ENCODE measurements around the gene AKIRIN1. TPM values are rescaled to one million over a fixed set of nuclear protein-coding genes. Genes with fewer than 3 reads are reported as not detected.
"Not testable (repeated sequence)": the region's sequence is repeated elsewhere in the genome, so short reads cannot be mapped to it uniquely, and the experiment has no call there.

Gene AKIRIN1, protein sequence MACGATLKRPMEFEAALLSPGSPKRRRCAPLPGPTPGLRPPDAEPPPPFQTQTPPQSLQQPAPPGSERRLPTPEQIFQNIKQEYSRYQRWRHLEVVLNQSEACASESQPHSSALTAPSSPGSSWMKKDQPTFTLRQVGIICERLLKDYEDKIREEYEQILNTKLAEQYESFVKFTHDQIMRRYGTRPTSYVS
- total RNA-seq: 10 to 100 TPM; 51.2 to 53.8 TPM

DNA sequence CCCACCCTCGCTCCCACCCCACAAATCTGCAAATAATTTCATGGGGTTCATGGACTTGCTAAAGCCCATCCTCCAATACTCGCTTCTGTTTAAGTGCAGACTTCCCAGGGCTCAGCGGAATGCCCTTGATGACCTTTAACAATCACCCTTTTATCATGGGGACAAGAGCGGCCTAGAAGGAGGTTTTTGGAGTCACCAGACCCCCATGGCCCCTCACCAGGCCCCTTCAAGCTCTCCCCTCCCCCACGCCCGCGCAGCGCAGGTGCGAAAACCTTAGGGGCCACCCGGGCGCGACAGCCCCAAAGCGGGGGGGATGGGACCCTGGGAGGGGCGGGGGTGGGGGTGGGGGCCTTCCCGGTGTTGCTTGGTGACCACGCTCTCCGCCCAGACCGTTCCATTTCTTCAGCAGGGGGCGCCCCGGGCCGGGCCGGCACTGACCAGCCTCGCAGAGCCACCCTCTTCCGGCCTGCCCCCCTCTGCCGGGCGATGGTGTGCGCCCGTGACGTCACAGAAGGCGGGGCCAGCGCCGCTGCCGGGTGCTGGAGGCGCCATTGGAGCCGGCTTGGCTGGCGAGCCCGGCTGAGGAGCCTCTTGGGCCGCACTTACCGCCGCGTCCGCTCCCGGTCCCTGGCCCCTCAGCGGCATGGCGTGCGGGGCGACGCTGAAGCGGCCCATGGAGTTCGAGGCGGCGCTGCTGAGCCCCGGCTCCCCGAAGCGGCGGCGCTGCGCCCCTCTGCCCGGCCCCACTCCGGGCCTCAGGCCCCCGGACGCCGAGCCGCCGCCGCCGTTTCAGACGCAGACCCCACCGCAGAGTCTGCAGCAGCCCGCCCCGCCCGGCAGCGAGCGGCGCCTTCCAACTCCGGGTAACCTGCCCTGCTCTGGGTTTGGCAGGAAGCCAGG lies at the start of gene AKIRIN1:
Gene AKIRIN1, plus strand, starts transcription at position 539 of the 900 bp plus-strand sequence. Its CDS starts 105 bp downstream, at position 644.
- Mint-ChIP-seq H3K36me3 (ENCODE audit: low read depth) (peaks cover 32% of the 10 kb centered on the region), H3K27me3 (ENCODE audit: low read depth) (peaks cover 3% of the 10 kb centered on the region), H3K27ac (peak within 1 kb of the TSS; percentile 84), H3K4me1 (ENCODE audit: low read depth) (peaks cover 44% of the 10 kb centered on the region), H3K4me3 (peak within 1 kb of the TSS; percentile 79), H3K9me3 (ENCODE audit: insufficient read depth) (no peaks in the 10 kb centered on the region)
- DNase-seq (peak; percentile 96), ATAC-seq (peak; percentile 98)
- CTCF ChIA-PET: interaction anchor here (1.0 to 1.4 kb wide), 2 partner anchors 13 to 108 kb away, joined by 3 to 6 read pairs; no protein-coding TSS in a partner anchor
- POLR2A ChIA-PET: interaction anchor here (0.6 kb wide), 1 partner anchor 526 kb away, joined by 3 read pairs; no protein-coding TSS in a partner anchor

DNA sequence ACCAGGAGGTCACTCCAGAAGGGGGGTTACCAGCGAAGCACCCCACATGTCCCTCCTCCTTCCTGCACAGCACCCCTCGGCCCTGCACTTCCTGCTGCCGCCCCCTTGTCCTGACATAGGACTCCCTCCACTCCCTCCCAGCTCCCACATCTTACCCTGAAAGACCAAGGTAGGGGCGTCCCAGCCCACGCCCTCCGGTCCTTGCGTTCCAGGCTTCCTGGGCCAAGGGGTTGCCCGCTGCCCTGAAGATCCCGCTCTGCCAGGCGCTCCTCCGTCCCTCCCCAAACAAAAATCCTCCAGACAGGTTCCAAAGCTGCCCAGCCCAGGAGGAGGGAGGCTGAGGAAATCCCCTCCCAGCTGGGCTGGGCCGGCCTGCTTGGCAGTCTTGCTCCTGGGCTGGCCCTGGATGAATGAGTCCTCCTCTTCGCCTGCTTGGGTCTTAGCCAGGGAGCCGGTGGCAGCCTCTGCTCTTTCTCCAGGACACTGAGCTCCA lies 49.5 kb upstream of the AKIRIN1 start, which contains the start of gene RHBDL2:
Gene RHBDL2, minus strand, starts transcription at position 304 of the 493 bp plus-strand sequence. CDS start 22,618 bp downstream, outside the sequence.
- POLR2A ChIA-PET: no interaction called here
- Mint-ChIP-seq H3K27ac (no peak within 1 kb of the TSS), H3K4me3 (no peak within 1 kb of the TSS), H3K36me3 (ENCODE audit: low read depth) (no peaks in the 10 kb centered on the region), H3K9me3 (ENCODE audit: insufficient read depth) (no peaks in the 10 kb centered on the region), H3K4me1 (ENCODE audit: low read depth) (no peaks in the 10 kb centered on the region), H3K27me3 (ENCODE audit: low read depth) (peaks cover 5% of the 10 kb centered on the region)
- CTCF ChIA-PET: interaction anchor here (1.0 kb wide), 1 partner anchor 9 kb away, joined by 3 read pairs; no protein-coding TSS in a partner anchor
- DNase-seq: no peak
- no peak for ATAC-seq

DNA sequence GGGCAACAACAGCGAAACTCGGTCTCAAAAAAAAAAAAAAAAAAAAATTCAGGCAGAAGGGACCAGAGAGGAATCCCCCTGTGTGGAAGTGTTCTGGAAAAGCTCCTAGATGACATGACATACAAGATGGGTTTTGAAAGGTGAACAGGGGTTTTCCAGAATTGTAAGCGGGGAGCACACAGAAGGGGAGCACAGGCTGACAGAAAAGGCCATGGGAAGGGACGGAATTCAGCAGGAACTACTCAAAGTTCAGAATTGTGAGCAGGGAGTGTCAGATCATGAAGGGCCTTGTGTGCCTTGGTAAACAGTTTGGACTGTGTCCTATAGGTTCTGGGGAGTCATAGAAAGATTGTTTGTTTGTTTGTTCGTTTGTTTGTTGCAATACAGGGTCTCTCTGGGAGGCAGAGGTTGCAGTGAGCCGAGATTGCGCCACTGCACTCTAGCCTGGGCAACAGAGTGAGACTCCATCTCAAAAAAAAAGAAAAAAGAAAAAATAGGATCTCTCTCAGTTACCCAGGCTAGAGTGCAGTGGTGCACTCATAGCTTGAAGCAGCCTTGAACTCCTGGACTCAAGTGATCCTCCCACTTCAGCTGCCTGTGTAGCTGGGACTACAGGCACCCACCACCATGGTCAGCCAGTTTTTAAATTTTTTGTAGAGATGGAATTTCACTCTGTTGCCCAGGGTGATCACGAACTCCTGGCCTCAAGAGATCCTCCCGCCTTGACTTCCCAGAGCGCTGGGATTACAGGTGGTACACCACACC lies 48.2 kb upstream of the AKIRIN1 start:
- no peak for DNase-seq
- Mint-ChIP-seq H3K27me3 (ENCODE audit: low read depth) (peaks cover 8% of the 10 kb centered on the region), H3K36me3 (ENCODE audit: low read depth) (no peaks in the 10 kb centered on the region), H3K4me3 (no peak overlapping the region), H3K4me1 (ENCODE audit: low read depth) (no peaks in the 10 kb centered on the region), H3K27ac (no peak overlapping the region), H3K9me3 (ENCODE audit: insufficient read depth) (no peaks in the 10 kb centered on the region)
- no peak for ATAC-seq
- POLR2A ChIA-PET: no interaction called here
- CTCF ChIA-PET: no interaction called here

DNA sequence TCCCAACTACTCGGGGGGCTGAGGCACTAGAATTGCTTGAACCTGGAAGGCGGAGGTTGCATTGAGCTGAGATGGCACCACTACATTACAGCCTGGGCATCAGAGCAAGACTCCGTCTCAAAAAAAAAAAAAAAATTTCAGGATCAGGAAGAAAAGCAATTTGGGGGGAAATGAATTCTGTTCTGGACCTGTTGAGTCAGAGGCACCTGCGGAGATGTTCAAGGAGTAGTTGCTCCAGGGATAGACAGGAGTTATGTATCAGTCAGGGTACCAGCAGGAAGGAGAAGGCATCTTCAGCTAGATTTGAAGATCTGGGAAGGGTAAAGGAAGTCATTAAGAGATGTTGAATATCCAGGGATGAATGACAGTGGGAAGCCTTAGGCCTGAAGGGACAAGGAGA lies 46.5 kb upstream of the AKIRIN1 start:
- ChIA-PET POLR2A (no interaction called here), CTCF (no interaction called here)

DNA sequence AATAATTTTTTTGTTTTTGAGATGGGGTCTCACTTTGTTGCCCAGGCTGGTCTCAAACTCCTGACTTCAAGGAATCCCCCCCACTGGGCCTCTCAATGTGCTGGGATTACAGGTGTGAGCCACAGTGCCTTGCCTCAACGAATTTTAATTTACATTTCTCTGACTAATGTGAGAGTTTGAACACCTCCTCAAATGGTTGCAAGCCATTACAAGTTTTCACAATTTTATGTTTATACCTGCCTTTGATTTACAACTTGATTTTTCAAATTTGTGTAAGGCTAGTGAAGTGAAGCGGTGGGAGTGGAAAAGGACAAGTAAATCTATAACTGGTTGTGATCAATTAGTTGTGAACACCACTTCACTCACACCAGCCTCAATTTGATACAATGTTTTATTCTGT lies 40.5 kb upstream of the AKIRIN1 start:
- H3K9me3 Mint-ChIP-seq (ENCODE audit: insufficient read depth): no peaks in the 10 kb centered on the region
- no peak for ATAC-seq
- peaks cover 3% of the 10 kb centered on the region for H3K27me3 Mint-ChIP-seq (ENCODE audit: low read depth)
- CTCF ChIA-PET: no interaction called here
- H3K4me1 Mint-ChIP-seq (ENCODE audit: low read depth): peaks cover 8% of the 10 kb centered on the region
- no peak overlapping the region for H3K4me3 Mint-ChIP-seq
- no peaks in the 10 kb centered on the region for H3K36me3 Mint-ChIP-seq (ENCODE audit: low read depth)
- POLR2A ChIA-PET: no interaction called here
- no peak overlapping the region for H3K27ac Mint-ChIP-seq
- no peak for DNase-seq

More for the DNA sequence above, 46.5 kb upstream of the AKIRIN1 start:
- DNase-seq (no peak), ATAC-seq (no peak)
- no peak overlapping the region for H3K27ac Mint-ChIP-seq
- H3K36me3 Mint-ChIP-seq (ENCODE audit: low read depth): no peaks in the 10 kb centered on the region
- no peak overlapping the region for H3K4me3 Mint-ChIP-seq
- peaks cover 6% of the 10 kb centered on the region for H3K27me3 Mint-ChIP-seq (ENCODE audit: low read depth)
- H3K4me1 Mint-ChIP-seq (ENCODE audit: low read depth): no peaks in the 10 kb centered on the region
- H3K9me3 Mint-ChIP-seq (ENCODE audit: insufficient read depth): no peaks in the 10 kb centered on the region

DNA sequence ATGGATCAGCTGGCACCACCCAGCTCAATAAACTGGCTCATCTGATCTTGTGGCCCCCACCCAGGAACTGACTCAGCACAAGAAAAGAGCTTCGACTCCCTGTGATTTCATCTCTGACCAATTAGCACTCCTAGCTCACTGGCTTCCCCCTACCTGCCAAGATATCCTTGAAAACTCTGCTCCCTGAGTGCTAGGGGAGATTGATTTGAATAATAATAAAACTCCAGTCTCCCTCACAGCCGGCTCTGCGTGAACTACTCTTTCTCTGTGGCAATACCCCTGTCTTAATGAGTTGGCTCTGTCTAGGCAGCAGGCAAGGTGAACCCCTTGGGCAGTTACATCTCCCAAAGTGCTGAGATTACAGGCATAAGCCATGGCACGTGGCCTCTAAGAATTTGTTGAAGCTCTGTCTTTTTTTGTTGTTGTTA lies 37.6 kb upstream of the AKIRIN1 start:
- Mint-ChIP-seq H3K27ac (no peak overlapping the region), H3K4me3 (no peak overlapping the region), H3K36me3 (ENCODE audit: low read depth) (no peaks in the 10 kb centered on the region), H3K9me3 (ENCODE audit: insufficient read depth) (no peaks in the 10 kb centered on the region), H3K4me1 (ENCODE audit: low read depth) (peaks cover 8% of the 10 kb centered on the region), H3K27me3 (ENCODE audit: low read depth) (no peaks in the 10 kb centered on the region)
- ATAC-seq (no peak), DNase-seq (no peak)
- POLR2A ChIA-PET: no interaction called here
- CTCF ChIA-PET: interaction anchor here (0.6 kb wide), 1 partner anchor 20 kb away, joined by 3 read pairs; no protein-coding TSS in a partner anchor

DNA sequence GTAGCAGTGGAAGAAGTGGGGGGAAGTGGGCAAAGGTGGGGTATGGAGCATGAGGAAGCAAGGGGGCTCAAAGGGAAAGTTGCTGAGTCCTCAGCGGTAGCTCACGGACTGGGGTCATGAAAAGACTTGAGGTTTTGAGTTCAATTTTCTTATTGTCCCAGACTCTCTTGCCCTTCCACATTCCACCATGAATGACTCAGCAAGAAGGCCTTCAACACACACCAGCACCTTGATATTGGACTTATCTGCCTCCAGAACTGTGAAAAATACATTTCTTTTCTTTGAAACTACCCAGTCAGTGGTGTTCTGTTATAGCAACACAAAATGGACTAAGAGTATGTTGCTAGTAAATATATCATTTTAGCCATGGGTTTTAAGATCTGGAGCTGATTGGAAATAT lies 32.1 kb upstream of the AKIRIN1 start:
- Mint-ChIP-seq H3K36me3 (ENCODE audit: low read depth) (no peaks in the 10 kb centered on the region), H3K9me3 (ENCODE audit: insufficient read depth) (no peaks in the 10 kb centered on the region), H3K27ac (no peak overlapping the region), H3K4me3 (no peak overlapping the region), H3K4me1 (ENCODE audit: low read depth) (peaks cover 10% of the 10 kb centered on the region), H3K27me3 (ENCODE audit: low read depth) (no peaks in the 10 kb centered on the region)
- POLR2A ChIA-PET: no interaction called here
- DNase-seq (no peak), ATAC-seq (no peak)
- CTCF ChIA-PET: no interaction called here

DNA sequence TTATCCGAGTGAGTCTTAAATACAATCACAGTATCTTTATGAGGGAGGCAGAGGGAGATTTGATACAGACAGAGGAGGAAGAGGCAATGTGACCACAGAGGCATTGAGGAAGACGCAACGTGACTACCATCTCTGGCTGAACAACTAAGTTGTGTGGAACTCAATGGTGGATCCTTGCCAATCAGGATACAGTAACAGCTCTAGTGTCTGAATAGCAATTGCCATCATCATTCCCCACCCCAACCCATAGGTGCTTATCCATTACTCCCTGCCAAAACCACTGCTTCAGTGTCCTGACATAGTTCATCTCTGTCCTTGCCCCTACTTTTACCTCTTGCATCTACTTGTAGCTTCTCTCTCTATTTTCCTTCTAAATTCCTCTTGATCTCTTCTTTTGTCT lies 29.0 kb upstream of the AKIRIN1 start:
- peaks cover 11% of the 10 kb centered on the region for H3K4me1 Mint-ChIP-seq (ENCODE audit: low read depth)
- DNase-seq: no peak
- POLR2A ChIA-PET: no interaction called here
- no peak overlapping the region for H3K27ac Mint-ChIP-seq
- CTCF ChIA-PET: no interaction called here
- no peaks in the 10 kb centered on the region for H3K36me3 Mint-ChIP-seq (ENCODE audit: low read depth)
- ATAC-seq: no peak
- no peaks in the 10 kb centered on the region for H3K9me3 Mint-ChIP-seq (ENCODE audit: insufficient read depth)
- no peak overlapping the region for H3K4me3 Mint-ChIP-seq
- H3K27me3 Mint-ChIP-seq (ENCODE audit: low read depth): no peaks in the 10 kb centered on the region

DNA sequence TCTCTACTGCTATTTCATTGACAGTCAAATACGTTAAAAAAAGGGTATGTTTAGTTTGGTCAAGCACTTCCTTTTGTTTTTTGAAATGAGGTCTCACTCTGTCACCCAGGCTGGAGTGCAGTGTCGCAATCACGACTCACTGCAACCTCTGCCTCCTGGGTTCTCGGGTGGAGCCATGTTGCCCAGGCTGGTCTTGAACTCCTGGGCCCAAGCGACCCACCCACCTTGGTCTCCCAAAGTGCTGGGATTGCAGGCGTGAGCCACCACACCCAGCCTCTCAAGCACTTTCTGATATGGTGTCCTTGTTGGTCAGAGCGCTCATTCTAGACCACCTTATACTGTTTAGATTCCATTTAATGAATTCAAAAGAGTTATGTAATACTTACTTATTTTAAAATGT lies 28.5 kb upstream of the AKIRIN1 start:
- no peaks in the 10 kb centered on the region for H3K27me3 Mint-ChIP-seq (ENCODE audit: low read depth)
- peaks cover 15% of the 10 kb centered on the region for H3K4me1 Mint-ChIP-seq (ENCODE audit: low read depth)
- no peak overlapping the region for H3K27ac Mint-ChIP-seq
- CTCF ChIA-PET: no interaction called here
- H3K9me3 Mint-ChIP-seq (ENCODE audit: insufficient read depth): no peaks in the 10 kb centered on the region
- ATAC-seq (no peak), DNase-seq (no peak)
- POLR2A ChIA-PET: no interaction called here
- H3K36me3 Mint-ChIP-seq (ENCODE audit: low read depth): no peaks in the 10 kb centered on the region
- no peak overlapping the region for H3K4me3 Mint-ChIP-seq

DNA sequence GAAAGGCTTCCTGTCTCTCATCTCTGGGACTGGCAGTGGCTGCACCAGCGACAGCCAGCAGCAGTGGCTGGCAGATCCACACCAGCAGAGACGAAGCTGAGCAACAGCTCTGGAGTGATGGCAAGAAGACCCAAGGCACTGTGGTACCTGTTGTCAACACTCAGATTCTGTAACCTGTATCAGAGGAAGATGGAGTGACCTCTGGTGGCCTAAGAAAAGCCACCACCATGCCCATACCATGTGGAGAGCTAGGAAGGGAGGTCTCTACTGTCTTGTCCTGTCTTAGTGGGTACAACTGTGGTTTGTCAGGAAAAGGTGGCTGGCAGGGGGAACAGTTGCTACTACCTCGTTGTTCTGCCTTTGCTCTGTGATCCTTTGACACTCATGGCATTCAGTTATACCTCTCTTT lies 26.9 kb upstream of the AKIRIN1 start:
- Mint-ChIP-seq H3K27ac (no peak overlapping the region), H3K36me3 (ENCODE audit: low read depth) (no peaks in the 10 kb centered on the region), H3K4me1 (ENCODE audit: low read depth) (peaks cover 15% of the 10 kb centered on the region), H3K4me3 (no peak overlapping the region), H3K27me3 (ENCODE audit: low read depth) (no peaks in the 10 kb centered on the region), H3K9me3 (ENCODE audit: insufficient read depth) (no peaks in the 10 kb centered on the region)
- DNase-seq (peak; percentile 26), ATAC-seq (peak; percentile 75)
- ChIA-PET CTCF (interaction anchor here (0.8 to 1.5 kb wide), 2 partner anchors 14 to 25 kb away, joined by 3 to 4 read pairs; no protein-coding TSS in a partner anchor), POLR2A (no interaction called here)

DNA sequence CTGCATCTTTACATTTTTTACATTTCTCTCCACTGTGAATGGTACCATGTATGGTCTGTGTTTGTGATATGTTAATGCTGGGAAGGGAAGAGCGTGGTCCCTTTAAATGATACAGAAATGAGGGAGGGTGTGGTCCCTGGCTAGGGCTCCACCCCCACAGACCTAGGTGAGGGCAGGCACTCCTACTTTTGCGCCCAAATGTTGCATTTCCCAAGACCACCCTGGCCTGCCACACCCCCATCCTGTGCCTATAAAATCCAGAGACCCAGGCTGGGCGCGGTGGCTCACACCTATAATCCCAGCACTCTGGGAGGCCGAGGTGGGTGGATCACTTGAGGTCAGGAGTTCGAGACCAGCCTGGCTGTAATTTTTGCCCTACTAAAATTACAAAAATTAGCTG lies 17.9 kb upstream of the AKIRIN1 start:
- not testable (repeated sequence) for H3K27me3 Mint-ChIP-seq (ENCODE audit: low read depth)

More for the DNA sequence above, 17.9 kb upstream of the AKIRIN1 start:
- H3K9me3 Mint-ChIP-seq (ENCODE audit: insufficient read depth); ATAC-seq; H3K36me3 Mint-ChIP-seq (ENCODE audit: low read depth); POLR2A ChIA-PET; DNase-seq; H3K27ac Mint-ChIP-seq; H3K4me3 Mint-ChIP-seq; H3K4me1 Mint-ChIP-seq (ENCODE audit: low read depth); CTCF ChIA-PET: not testable (repeated sequence)

All from activated CD8-positive, alpha-beta T cell treated with anti-CD3 and anti-CD28 coated beads, Interleukin-2, amount 10 ng/mL, durations not matched to agents 7 days and 5 days (primary cell).